ENCODE data around the gene KDM4B. TPM values are rescaled to one million over a fixed set of nuclear protein-coding genes. Genes with fewer than 3 reads are reported as not detected.

The KDM4B gene
- total RNA-seq, 4 donors from 2014 or later: 18.4 to 94.7 (median 25.6) TPM

- H3K4me1 ChIP-seq: no peaks in the 10 kb centered on the region
- intact Hi-C loops (cut with DNase I; ENCODE audit: low total_unique reads): no loop called here
These were observed 137.3 kb downstream of the KDM4B start for GRCh38 chr19:5106191-5106726.

GRCh38 chr19:5106971-5107370, 138.1 kb downstream of the KDM4B start:
- H3K36me3 ChIP-seq: no peaks in the 10 kb centered on the region
- intact Hi-C loops (cut with DNase I; ENCODE audit: low total_unique reads): no loop called here
- H3K27me3 ChIP-seq: no peaks in the 10 kb centered on the region
- H3K9me3 ChIP-seq: no peaks in the 10 kb centered on the region
- TF ChIP-seq POLR2A (IDR thresholded peaks at IDR 0.05) (no peak), CTCF (IDR thresholded peaks at IDR 0.05) (no peak)
- DNase-seq: no peak
- H3K4me3 ChIP-seq: no peak overlapping the region
- no peaks in the 10 kb centered on the region for H3K4me1 ChIP-seq
- H3K27ac ChIP-seq: no peak overlapping the region

More at GRCh38 chr19:5106191-5106726, 137.3 kb downstream of the KDM4B start:
- H3K36me3 ChIP-seq: no peaks in the 10 kb centered on the region
- H3K27ac ChIP-seq: no peak overlapping the region
- no peaks in the 10 kb centered on the region for H3K9me3 ChIP-seq
- no peak for DNase-seq
- H3K27me3 ChIP-seq: no peaks in the 10 kb centered on the region
- H3K4me3 ChIP-seq: no peak overlapping the region
- TF ChIP-seq CTCF (IDR thresholded peaks at IDR 0.05): no peak
- TF ChIP-seq POLR2A (IDR thresholded peaks at IDR 0.05): no peak

- Histone ChIP-seq H3K4me3 (no peak overlapping the region), H3K27me3 (no peaks in the 10 kb centered on the region), H3K4me1 (no peaks in the 10 kb centered on the region), H3K27ac (no peak overlapping the region), H3K36me3 (no peaks in the 10 kb centered on the region), H3K9me3 (no peaks in the 10 kb centered on the region)
- intact Hi-C loops (cut with DNase I; ENCODE audit: low total_unique reads): no loop called here
- no peak for TF ChIP-seq POLR2A (IDR thresholded peaks at IDR 0.05)
- TF ChIP-seq CTCF (IDR thresholded peaks at IDR 0.05): no peak
- DNase-seq: no peak
These were observed 138.7 kb downstream of the KDM4B start for GRCh38 chr19:5107432-5108122.

- no peak overlapping the region for H3K27ac ChIP-seq
- no peaks in the 10 kb centered on the region for H3K4me1 ChIP-seq
- intact Hi-C loops (cut with DNase I; ENCODE audit: low total_unique reads): no loop called here
- DNase-seq: no peak
- H3K27me3 ChIP-seq: no peaks in the 10 kb centered on the region
- H3K9me3 ChIP-seq: no peaks in the 10 kb centered on the region
- no peak overlapping the region for H3K4me3 ChIP-seq
- H3K36me3 ChIP-seq: no peaks in the 10 kb centered on the region
- TF ChIP-seq CTCF (IDR thresholded peaks at IDR 0.05) (no peak), POLR2A (IDR thresholded peaks at IDR 0.05) (no peak)
These were observed 139.2 kb downstream of the KDM4B start for GRCh38 chr19:5108123-5108596.

- H3K36me3 ChIP-seq: no peaks in the 10 kb centered on the region
- DNase-seq: no peak
- no peaks in the 10 kb centered on the region for H3K4me1 ChIP-seq
- H3K27ac ChIP-seq: no peak overlapping the region
- intact Hi-C loops (cut with DNase I; ENCODE audit: low total_unique reads): no loop called here
- no peaks in the 10 kb centered on the region for H3K27me3 ChIP-seq
- H3K4me3 ChIP-seq: no peak overlapping the region
- TF ChIP-seq POLR2A (IDR thresholded peaks at IDR 0.05) (no peak), CTCF (IDR thresholded peaks at IDR 0.05) (no peak)
- no peaks in the 10 kb centered on the region for H3K9me3 ChIP-seq
These were observed 140.0 kb downstream of the KDM4B start for GRCh38 chr19:5108866-5109265.

All from uterus (tissue), 4 donors.